ENCODE measurements around the gene ZNF737.
A peak's percentile ranks its signal among the peaks of the same experiment; 100 is the strongest.
"Not testable (repeated sequence)": the region's sequence is repeated elsewhere in the genome, so short reads cannot be mapped to it uniquely, and the experiment has no call there.

Gene ZNF737

DNA sequence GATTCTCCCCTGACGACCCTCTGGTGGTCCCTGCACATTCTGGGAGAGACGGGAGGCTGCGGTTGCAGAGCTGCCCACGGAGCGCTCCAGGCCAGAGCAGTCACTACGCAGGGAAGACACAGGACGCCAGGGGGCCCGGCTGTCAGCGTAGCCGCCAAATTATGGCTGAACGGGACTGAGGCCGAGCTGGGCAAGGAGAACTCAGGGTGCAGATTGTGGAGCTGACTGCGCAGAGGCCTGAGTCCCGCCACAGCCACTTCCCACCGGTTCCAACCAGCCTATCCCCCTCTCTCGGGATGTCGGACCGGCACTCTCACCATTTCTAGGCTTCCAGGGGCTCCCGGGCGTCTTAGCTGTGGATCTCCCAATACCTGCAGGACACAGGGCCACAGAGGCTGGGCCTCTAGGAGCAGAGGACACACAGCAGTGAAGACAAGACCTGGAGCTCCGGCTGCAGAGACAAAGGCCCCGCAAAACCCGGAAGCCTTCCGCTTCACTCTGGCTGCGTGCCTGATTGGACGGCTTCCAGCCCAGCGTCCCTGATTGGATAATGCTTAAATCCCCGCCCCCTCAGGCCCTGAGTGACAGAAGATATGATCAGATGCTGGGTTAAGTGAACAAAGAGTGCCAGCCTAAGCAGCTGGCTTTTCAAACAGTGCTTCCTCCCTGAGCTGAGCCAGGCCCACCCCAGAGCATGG lies at the start of gene ZNF737:
Gene ZNF737 (minus strand): TSS at position 461 of the 698 bp plus-strand sequence. CDS start 141 bp downstream, at position 320.
- peaks cover 23% of the 10 kb centered on the region for H3K9me3 Mint-ChIP-seq (ENCODE audit: low read depth)
- peaks cover 27% of the 10 kb centered on the region for H3K4me1 Mint-ChIP-seq (ENCODE audit: low read depth)
- H3K27ac Mint-ChIP-seq = peak within 1 kb of the TSS; percentile 97
- no peaks in the 10 kb centered on the region for H3K27me3 Mint-ChIP-seq
- peaks cover 29% of the 10 kb centered on the region for H3K36me3 Mint-ChIP-seq
- H3K4me3 Mint-ChIP-seq = peak within 1 kb of the TSS; percentile 99

DNA sequence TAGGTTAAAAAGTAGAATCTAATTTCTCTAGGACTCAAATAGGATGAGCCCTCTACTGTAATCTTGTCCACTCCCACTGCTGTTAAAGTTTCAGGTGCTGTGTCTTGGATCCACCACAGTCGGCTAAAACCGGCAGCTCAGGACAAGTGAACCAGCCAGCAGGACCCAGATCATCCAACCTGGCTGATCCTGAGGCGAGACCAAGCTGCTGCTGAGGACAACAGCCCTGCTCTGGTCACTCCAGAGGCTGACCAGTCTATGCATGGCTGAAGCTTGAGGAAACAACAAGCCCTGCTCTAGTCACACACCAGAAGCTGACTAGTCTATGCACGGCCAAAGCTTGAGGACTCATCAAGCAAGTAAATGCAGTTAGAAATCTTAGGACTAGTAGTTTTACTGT lies 49.4 kb upstream of the ZNF737 start:
- not testable (repeated sequence) for H3K27me3 Mint-ChIP-seq; H3K4me1 Mint-ChIP-seq (ENCODE audit: low read depth); H3K4me3 Mint-ChIP-seq; H3K27ac Mint-ChIP-seq
- Mint-ChIP-seq H3K36me3 (peaks cover 17% of the 10 kb centered on the region), H3K9me3 (ENCODE audit: low read depth) (peaks cover 16% of the 10 kb centered on the region)

DNA sequence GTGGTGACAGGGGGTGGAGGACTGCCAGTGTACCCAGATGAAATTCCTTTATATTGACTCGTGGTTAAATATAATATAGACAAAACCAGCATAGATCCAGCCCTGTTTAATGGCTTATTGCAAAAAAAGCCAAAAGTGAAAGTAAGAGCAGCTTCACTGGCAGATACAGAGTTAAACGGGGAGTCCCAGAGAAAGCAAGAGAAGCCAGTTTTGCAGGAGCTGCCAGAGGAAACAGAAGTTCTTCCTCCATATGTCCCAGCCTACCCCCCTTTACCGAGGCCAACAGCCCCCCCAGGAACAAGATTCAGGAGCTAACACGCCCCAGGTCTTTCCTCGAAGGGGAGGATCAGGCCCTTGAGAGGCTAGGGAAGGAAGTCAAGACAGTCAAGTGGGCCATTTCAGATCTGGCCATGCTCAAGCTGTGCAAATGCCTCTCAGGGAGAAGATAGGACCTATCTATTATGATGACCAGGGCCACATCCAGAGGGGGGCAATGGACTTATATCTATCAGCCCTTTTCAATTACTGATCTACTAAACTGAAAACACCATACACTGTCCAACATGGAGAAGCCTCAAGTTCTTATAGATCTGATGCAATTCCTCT lies 47.2 kb upstream of the ZNF737 start:
- Mint-ChIP-seq H3K4me3 (no peak overlapping the region), H3K27me3 (peaks cover 2% of the 10 kb centered on the region), H3K9me3 (ENCODE audit: low read depth) (peaks cover 19% of the 10 kb centered on the region), H3K36me3 (peaks cover 19% of the 10 kb centered on the region), H3K4me1 (ENCODE audit: low read depth) (peaks cover 5% of the 10 kb centered on the region), H3K27ac (no peak overlapping the region)

DNA sequence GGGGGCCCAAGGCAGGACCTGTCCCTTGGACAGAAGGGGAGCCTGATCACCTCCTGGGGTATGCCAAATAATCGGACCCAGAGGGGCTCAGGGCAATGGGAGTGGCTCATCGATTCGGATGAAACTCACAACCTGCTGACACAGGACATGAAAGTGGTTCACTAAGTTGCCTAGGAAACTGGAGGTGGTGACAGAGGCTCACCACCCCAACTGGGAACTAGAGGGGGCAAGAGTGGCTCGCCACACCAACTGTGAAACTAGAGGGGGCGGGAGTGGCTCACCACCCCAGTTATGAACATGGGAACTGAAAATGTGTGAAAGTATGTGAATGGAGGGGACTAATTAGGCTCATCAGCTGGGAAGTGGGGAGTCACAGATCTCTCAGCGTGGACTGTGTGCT lies 46.3 kb upstream of the ZNF737 start:
- Mint-ChIP-seq H3K4me3 (no peak overlapping the region), H3K27ac (no peak overlapping the region), H3K27me3 (peaks cover 2% of the 10 kb centered on the region), H3K9me3 (ENCODE audit: low read depth) (peaks cover 19% of the 10 kb centered on the region), H3K4me1 (ENCODE audit: low read depth) (peaks cover 5% of the 10 kb centered on the region), H3K36me3 (peaks cover 19% of the 10 kb centered on the region)

DNA sequence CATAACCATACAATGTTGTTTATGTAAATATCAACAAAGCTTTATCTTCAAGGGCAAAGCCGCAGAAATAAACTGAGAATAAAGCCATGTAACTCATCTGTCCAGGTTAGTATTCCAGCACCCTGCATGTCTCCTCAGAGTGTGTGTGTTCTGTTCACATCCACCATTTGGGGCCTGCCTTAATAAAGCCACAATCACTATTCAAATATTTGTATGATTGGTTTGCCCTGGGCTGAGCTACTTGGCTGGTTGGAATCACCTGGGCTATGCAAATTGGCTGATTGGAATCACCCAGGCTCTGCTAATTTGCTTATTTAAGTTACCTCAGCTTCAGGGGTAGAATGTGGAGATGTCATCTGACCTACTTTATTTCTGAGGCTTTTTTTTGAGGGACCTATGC lies 42.4 kb upstream of the ZNF737 start:
- peaks cover 5% of the 10 kb centered on the region for H3K4me1 Mint-ChIP-seq (ENCODE audit: low read depth)
- peaks cover 2% of the 10 kb centered on the region for H3K27me3 Mint-ChIP-seq
- peaks cover 12% of the 10 kb centered on the region for H3K36me3 Mint-ChIP-seq
- no peak overlapping the region for H3K4me3 Mint-ChIP-seq
- H3K27ac Mint-ChIP-seq = no peak overlapping the region
- H3K9me3 Mint-ChIP-seq (ENCODE audit: low read depth) = peaks cover 15% of the 10 kb centered on the region

DNA sequence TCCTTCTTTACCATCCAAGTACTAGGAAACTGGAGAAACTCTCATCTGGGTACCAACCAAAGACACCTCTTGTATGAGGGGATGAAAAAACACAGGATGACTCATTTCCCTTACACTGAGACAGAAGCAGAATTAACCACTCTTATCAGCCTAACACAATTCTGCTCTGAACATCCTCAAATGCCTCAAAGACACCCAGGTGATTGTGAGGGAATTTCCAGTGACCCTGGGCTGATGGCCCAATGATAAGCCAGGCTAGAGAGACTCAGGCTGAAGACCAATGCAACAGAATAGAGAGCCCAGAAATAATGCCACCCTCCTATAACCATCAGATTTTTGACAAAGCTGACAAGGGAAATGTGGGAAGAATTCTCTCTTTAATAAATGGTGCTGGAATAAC lies 7.0 kb downstream of the ZNF737 start:
- Mint-ChIP-seq H3K9me3 (ENCODE audit: low read depth) (peaks cover 12% of the 10 kb centered on the region), H3K27me3 (no peaks in the 10 kb centered on the region), H3K4me1 (ENCODE audit: low read depth) (peaks cover 13% of the 10 kb centered on the region), H3K4me3 (no peak overlapping the region), H3K27ac (no peak overlapping the region), H3K36me3 (peaks cover 62% of the 10 kb centered on the region)

DNA sequence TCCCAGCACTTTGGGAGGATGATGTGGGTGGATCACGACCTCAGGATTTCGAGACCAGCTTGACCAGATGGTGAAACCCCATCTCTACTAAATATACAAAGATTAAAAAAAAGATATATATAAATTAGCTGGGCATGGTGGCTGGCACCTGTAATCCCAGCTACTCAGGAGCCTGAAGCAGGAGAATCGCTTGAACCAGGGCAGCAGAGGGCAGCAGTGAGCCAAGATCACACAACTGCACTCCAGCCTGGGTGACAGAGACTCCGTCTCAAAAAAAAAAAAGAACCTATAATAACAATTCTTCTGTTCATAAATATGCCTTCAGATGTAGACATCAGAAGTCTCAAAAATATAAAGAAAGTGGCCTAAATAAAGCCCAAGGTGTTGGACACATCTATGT lies 7.6 kb downstream of the ZNF737 start:
- Mint-ChIP-seq H3K4me3 (no peak overlapping the region), H3K27me3 (no peaks in the 10 kb centered on the region), H3K36me3 (peaks cover 61% of the 10 kb centered on the region), H3K27ac (no peak overlapping the region), H3K9me3 (ENCODE audit: low read depth) (peaks cover 12% of the 10 kb centered on the region), H3K4me1 (ENCODE audit: low read depth) (peaks cover 13% of the 10 kb centered on the region)

DNA sequence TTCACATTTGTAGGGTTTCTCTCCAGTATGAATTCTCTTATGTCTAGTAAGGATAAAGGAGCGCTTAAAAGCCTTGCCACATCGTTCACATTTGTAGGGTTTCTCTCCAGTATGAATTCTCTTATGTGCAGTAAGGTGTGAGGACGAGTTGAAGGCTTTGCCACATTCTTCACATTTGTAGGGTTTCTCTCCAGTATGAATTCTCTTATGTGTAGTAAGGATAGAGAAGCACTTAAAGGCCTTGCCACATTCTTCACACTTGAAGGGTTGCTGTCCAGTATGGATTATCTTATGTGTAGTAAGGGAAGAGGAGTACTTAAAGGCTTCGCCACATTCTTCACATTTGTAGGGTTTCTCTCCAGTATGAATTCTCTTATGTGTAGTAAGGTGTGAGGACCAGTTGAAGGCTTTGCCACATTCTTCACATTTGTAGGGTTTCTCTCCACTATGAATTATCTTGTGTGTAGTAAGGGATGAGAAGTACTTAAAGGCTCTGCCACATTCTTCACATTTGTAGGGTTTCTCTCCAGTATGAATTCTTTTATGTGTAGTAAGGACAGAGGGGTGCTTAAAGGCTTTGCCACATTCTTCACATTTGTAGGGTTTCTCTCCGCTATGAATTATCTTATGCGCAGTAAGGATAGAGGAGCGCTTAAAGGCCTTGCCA lies 20.8 kb downstream of the ZNF737 start:
- H3K27ac Mint-ChIP-seq; H3K27me3 Mint-ChIP-seq; H3K4me3 Mint-ChIP-seq; H3K4me1 Mint-ChIP-seq (ENCODE audit: low read depth): not testable (repeated sequence)
- peaks cover 54% of the 10 kb centered on the region for H3K36me3 Mint-ChIP-seq
- peaks cover 22% of the 10 kb centered on the region for H3K9me3 Mint-ChIP-seq (ENCODE audit: low read depth)

DNA sequence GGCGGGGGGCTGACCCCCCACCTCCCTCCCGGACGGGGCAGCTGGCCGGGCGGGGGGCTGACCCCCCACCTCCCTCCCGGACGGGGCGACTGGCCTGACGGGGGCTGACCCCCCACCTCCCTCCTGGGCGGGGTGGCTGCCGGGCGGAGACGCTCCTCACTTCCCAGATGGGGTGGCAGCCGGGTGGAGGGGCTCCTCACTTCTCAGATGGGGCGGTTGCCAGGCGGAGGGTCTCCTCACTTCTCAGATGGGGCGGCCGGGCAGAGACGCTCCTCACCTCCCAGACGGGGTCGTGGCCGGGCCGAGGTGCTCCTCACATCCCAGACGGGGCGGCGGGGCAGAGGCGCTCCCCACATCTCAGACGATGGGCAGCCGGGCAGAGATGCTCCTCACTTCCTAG lies 35.3 kb downstream of the ZNF737 start:
- peaks cover 26% of the 10 kb centered on the region for H3K36me3 Mint-ChIP-seq
- not testable (repeated sequence) for H3K4me1 Mint-ChIP-seq (ENCODE audit: low read depth); H3K9me3 Mint-ChIP-seq (ENCODE audit: low read depth); H3K27ac Mint-ChIP-seq; H3K27me3 Mint-ChIP-seq; H3K4me3 Mint-ChIP-seq

DNA sequence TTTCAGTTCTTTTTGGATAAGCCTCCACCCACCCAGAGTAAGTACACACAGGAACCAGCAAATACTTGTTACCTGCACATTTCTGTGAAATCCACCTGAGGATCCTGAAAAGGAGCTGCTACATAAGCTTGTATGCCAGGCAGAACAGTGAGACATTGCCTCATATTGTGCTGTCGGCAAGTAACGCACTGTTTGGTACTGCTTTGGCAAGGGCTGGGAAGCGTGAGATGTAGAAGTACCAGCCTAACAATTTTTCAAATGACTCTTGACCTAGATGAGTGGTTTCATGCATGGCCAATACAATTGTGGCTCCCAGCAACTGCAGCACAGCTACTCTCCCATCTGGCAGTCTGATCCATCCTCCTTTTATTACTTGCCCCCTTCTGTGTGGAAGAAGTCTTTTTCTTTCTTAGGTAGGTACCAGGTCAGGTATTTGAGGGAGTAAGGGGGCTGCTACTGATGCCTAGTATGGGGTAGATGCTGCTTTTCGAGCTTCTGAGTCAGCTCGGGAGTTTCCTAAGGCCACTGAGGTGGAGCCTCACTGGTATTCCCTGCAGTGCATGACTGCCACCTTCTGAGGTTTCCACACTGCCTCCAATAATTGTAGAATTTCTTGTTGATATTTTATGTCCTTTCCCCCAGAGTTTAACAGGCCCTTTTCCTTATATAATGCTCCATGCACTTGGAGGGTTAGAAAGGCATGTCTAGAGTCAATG lies 52.2 kb downstream of the ZNF737 start:
- no peaks in the 10 kb centered on the region for H3K4me1 Mint-ChIP-seq (ENCODE audit: low read depth)
- no peak overlapping the region for H3K27ac Mint-ChIP-seq
- peaks cover 29% of the 10 kb centered on the region for H3K9me3 Mint-ChIP-seq (ENCODE audit: low read depth)

DNA sequence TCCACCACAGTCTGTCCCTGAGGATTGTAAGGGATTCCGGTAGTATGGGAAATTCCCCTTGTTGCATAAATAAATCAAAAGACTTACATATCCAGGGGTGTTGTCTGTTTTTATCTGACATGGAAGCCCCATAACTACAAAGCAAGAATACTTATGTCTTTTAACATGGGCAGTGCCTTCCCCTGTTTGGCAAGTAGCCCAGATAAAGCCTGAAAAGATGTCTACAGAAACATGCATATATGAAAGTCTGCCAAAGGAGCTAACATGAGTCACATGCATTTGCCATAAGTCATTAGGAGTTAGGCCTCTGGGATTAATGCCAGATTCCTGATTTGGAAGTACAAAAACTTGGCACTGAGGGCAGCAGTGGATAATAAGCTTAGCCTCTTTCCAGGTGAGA lies 62.1 kb downstream of the ZNF737 start:
- Mint-ChIP-seq H3K27me3 (no peaks in the 10 kb centered on the region), H3K27ac (no peak overlapping the region), H3K4me1 (ENCODE audit: low read depth) (no peaks in the 10 kb centered on the region), H3K9me3 (ENCODE audit: low read depth) (peaks cover 52% of the 10 kb centered on the region), H3K36me3 (peaks cover 10% of the 10 kb centered on the region), H3K4me3 (no peak overlapping the region)

More for the DNA sequence above, 52.2 kb downstream of the ZNF737 start:
- Mint-ChIP-seq H3K27me3 (no peaks in the 10 kb centered on the region), H3K36me3 (peaks cover 15% of the 10 kb centered on the region), H3K4me3 (no peak overlapping the region)
